ENCODE measurements around the gene HTR3E.

DNA sequence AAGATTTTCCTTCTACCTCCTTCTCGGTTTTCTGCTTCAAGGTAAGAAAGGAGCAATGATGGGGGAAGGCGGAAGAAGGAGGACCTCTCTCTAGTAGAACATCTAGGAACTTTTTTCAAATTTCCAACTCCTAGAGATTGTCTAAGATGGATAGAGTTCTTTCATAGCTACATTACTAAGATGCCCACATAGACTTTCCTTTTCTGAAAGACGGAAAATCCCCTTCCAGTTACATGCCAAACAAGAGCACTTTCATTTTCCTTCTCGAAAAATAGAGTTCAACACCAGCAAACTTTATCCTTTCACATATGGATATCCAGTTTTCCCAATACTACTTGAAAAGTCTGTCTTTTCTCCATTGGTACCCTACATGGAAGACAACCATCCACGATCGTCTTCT is 692 bp downstream of the HTR3E start:
- TF ChIP-seq, protein P1, sequence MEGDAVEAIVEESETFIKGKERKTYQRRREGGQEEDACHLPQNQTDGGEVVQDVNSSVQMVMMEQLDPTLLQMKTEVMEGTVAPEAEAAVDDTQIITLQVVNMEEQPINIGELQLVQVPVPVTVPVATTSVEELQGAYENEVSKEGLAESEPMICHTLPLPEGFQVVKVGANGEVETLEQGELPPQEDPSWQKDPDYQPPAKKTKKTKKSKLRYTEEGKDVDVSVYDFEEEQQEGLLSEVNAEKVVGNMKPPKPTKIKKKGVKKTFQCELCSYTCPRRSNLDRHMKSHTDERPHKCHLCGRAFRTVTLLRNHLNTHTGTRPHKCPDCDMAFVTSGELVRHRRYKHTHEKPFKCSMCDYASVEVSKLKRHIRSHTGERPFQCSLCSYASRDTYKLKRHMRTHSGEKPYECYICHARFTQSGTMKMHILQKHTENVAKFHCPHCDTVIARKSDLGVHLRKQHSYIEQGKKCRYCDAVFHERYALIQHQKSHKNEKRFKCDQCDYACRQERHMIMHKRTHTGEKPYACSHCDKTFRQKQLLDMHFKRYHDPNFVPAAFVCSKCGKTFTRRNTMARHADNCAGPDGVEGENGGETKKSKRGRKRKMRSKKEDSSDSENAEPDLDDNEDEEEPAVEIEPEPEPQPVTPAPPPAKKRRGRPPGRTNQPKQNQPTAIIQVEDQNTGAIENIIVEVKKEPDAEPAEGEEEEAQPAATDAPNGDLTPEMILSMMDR (conservative IDR thresholded peaks at IDR 0.05; ENCODE audit: low read length): no peak
- no peak for TF ChIP-seq EZH2phosphoT487 (IDR thresholded peaks at IDR 0.05; ENCODE audit: borderline replicate concordance, low read depth, low read length)

Measured in OCI-LY7 (cell line).